ENCODE data around the gene HOTAIR. TPM values are rescaled to one million over a fixed set of nuclear protein-coding genes. Genes with fewer than 3 reads are reported as not detected.

Gene HOTAIR
- polyA plus RNA-seq, 3 donors: not detected

GRCh38 chr12:53969588-53970259 is 5.0 kb downstream of the HOTAIR start:
- Histone ChIP-seq H3K9me3 (replicated peaks in 1 of 2; ENCODE audit: control insufficient read depth in 1 of 2, insufficient read depth in 1 of 2, low read length in 2 of 2) (peaks cover 16 to 84% of the 10 kb centered on the region in 2 donors), H3K27me3 (ENCODE audit: control insufficient read depth in 2 of 2, insufficient read depth in 2 of 2, low read length in 2 of 2) (peaks cover 100% of the 10 kb centered on the region in 2 donors), H3K4me2 (replicated peaks; ENCODE audit: extremely low read depth, low read length, poor library complexity, severe bottlenecking) (no peak overlapping the region), H4K20me1 (ENCODE audit: insufficient read depth, low read length) (no peaks in the 10 kb centered on the region), H2AFZ (ENCODE audit: insufficient read depth, low read depth, low read length, poor library complexity, severe bottlenecking) (no peak overlapping the region), H3K4me1 (ENCODE audit: control insufficient read depth in 1 of 2, insufficient read depth in 2 of 2, low read length in 2 of 2) (peaks cover 6 to 15% of the 10 kb centered on the region in 2 donors), H3K4me3 (replicated peaks in 1 of 3; ENCODE audit: low read depth in 2 of 3, low read length in 3 of 3) (no peak overlapping the region), H3K79me2 (ENCODE audit: insufficient read depth, low read length) (no peaks in the 10 kb centered on the region), H3K36me3 (replicated peaks in 1 of 2; ENCODE audit: control insufficient read depth in 1 of 2, insufficient read depth in 2 of 2, low read length in 2 of 2) (no peaks in the 10 kb centered on the region), H3K27ac (ENCODE audit: low read depth in 1 of 2, low read length in 2 of 2) (no peak overlapping the region), H3K9ac (ENCODE audit: insufficient read depth, low read length, poor library complexity, severe bottlenecking) (no peak overlapping the region)
- no peak for DNase-seq
- intact Hi-C loops (cut with micrococcal nuclease): loop anchor here in 1 of 2 donors (10.0 kb wide), 1 partner anchor 65 kb away; the partner anchor contains the start of gene HOXC5
- H3K27me3 Mint-ChIP-seq (ENCODE audit: low read depth in 3 of 3): peaks cover 97 to 100% (median 99%) of the 10 kb centered on the region in 3 donors
- H3K4me3 Mint-ChIP-seq: peak overlapping the region in 1 of 2 donors; percentile 67
- 7% methylated on average over 4 of the region's 12 CpGs for WGBS (ENCODE audit: insufficient coverage)
- no peak overlapping the region for H3K27ac Mint-ChIP-seq
- H3K4me1 Mint-ChIP-seq: peaks cover 36% of the 10 kb centered on the region
- peaks cover 11 to 31% of the 10 kb centered on the region in 2 donors for H3K36me3 Mint-ChIP-seq
- TF ChIP-seq, protein P1, sequence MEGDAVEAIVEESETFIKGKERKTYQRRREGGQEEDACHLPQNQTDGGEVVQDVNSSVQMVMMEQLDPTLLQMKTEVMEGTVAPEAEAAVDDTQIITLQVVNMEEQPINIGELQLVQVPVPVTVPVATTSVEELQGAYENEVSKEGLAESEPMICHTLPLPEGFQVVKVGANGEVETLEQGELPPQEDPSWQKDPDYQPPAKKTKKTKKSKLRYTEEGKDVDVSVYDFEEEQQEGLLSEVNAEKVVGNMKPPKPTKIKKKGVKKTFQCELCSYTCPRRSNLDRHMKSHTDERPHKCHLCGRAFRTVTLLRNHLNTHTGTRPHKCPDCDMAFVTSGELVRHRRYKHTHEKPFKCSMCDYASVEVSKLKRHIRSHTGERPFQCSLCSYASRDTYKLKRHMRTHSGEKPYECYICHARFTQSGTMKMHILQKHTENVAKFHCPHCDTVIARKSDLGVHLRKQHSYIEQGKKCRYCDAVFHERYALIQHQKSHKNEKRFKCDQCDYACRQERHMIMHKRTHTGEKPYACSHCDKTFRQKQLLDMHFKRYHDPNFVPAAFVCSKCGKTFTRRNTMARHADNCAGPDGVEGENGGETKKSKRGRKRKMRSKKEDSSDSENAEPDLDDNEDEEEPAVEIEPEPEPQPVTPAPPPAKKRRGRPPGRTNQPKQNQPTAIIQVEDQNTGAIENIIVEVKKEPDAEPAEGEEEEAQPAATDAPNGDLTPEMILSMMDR (IDR thresholded peaks at IDR 0.05): no peak
- H3K9me3 Mint-ChIP-seq: peaks cover 10 to 71% (median 44%) of the 10 kb centered on the region in 7 donors

GRCh38 chr12:53968214-53969127 is 6.3 kb downstream of the HOTAIR start:
- Histone ChIP-seq H4K20me1 (ENCODE audit: insufficient read depth, low read length) (no peaks in the 10 kb centered on the region), H3K4me2 (replicated peaks; ENCODE audit: extremely low read depth, low read length, poor library complexity, severe bottlenecking) (no peak overlapping the region), H3K36me3 (replicated peaks in 1 of 2; ENCODE audit: control insufficient read depth in 1 of 2, insufficient read depth in 2 of 2, low read length in 2 of 2) (no peaks in the 10 kb centered on the region), H3K4me1 (ENCODE audit: control insufficient read depth in 1 of 2, insufficient read depth in 2 of 2, low read length in 2 of 2) (peaks cover 0 to 2% of the 10 kb centered on the region in 2 donors), H3K9ac (ENCODE audit: insufficient read depth, low read length, poor library complexity, severe bottlenecking) (no peak overlapping the region), H3K4me3 (replicated peaks in 1 of 3; ENCODE audit: low read depth in 2 of 3, low read length in 3 of 3) (no peak overlapping the region), H3K9me3 (replicated peaks in 1 of 2; ENCODE audit: control insufficient read depth in 1 of 2, insufficient read depth in 1 of 2, low read length in 2 of 2) (peaks cover 11 to 88% of the 10 kb centered on the region in 2 donors), H3K79me2 (ENCODE audit: insufficient read depth, low read length) (no peaks in the 10 kb centered on the region), H3K27me3 (ENCODE audit: control insufficient read depth in 2 of 2, insufficient read depth in 2 of 2, low read length in 2 of 2) (peaks cover 100% of the 10 kb centered on the region in 2 donors), H2AFZ (ENCODE audit: insufficient read depth, low read depth, low read length, poor library complexity, severe bottlenecking) (no peak overlapping the region), H3K27ac (ENCODE audit: low read depth in 1 of 2, low read length in 2 of 2) (no peak overlapping the region)
- Mint-ChIP-seq H3K27me3 (ENCODE audit: low read depth in 3 of 3) (peaks cover 99 to 100% (median 100%) of the 10 kb centered on the region in 3 donors), H3K4me1 (peaks cover 37% of the 10 kb centered on the region), H3K9me3 (peaks cover 10 to 75% (median 44%) of the 10 kb centered on the region in 7 donors), H3K4me3 (peak overlapping the region in 1 of 2 donors; percentile 85), H3K36me3 (peaks cover 11 to 31% of the 10 kb centered on the region in 2 donors), H3K27ac (no peak overlapping the region)
- DNase-seq: no peak
- intact Hi-C loops (cut with micrococcal nuclease): no loop called here
- TF ChIP-seq, protein P1 (IDR thresholded peaks at IDR 0.05): no peak
- 11% methylated on average over 19 of the region's 24 CpGs for WGBS (ENCODE audit: insufficient coverage)
